HepG2 (cell line): ENCODE measurements around the gene DHX16. TPM values are rescaled to one million over a fixed set of nuclear protein-coding genes. Genes with fewer than 3 reads are reported as not detected.

Experiments used
- ARNTL ChIP-seq: sonication (generic); formaldehyde crosslinking; IDR thresholded peaks from 2 replicates; pipeline ENCODE4 v1.4.0; 2020; ENCODE audit warnings: mild to moderate bottlenecking, missing genetic modification reagents
- BORCS8-MEF2B ChIP-seq: sonication (generic); formaldehyde crosslinking; IDR thresholded peaks from 2 replicates; pipeline ENCODE4 v1.8.0; 2022; ENCODE audit warnings: mild to moderate bottlenecking, missing genetic modification reagents
- CBFB ChIP-seq: sonication (generic); formaldehyde crosslinking; IDR thresholded peaks from 2 replicates; pipeline ENCODE4 v1.4.0; 2020; ENCODE audit warnings: missing genetic modification reagents
- ELF4 ChIP-seq: sonication (generic); formaldehyde crosslinking; IDR thresholded peaks from 2 replicates; pipeline ENCODE4 v1.5.0; 2020; ENCODE audit warnings: missing genetic modification reagents, mild to moderate bottlenecking, moderate library complexity, borderline replicate concordance
- FIP1L1 ChIP-seq: fragments of 200-400 bp; formaldehyde crosslinking; IDR thresholded peaks from 2 replicates; pipeline ENCODE4 v1.6.1; 2018; ENCODE audit warnings: low read depth, mild to moderate bottlenecking, low read length, moderate library complexity, borderline replicate concordance; ENCODE audit not compliant: insufficient read depth
- HCFC1 ChIP-seq: fragments of 150-350 bp; IDR thresholded peaks from 2 replicates; pipeline ENCODE4 v1.6.1; 2014; ENCODE audit warnings: low read depth, low read length
- IRF2 ChIP-seq: IDR thresholded peaks from 2 replicates; pipeline ENCODE4 v1.6.1; 2018; ENCODE audit warnings: missing genetic modification reagents, missing compliant biosample characterization
- MAF1 ChIP-seq: sonication (generic); formaldehyde crosslinking; IDR thresholded peaks from 2 replicates; pipeline ENCODE4 v1.5.0; 2020; ENCODE audit warnings: missing genetic modification reagents, borderline replicate concordance
- MTA1 ChIP-seq: sonication (generic); formaldehyde crosslinking; IDR thresholded peaks from 2 replicates; pipeline ENCODE4 v1.4.0; 2020; ENCODE audit warnings: missing genetic modification reagents, mild to moderate bottlenecking, borderline replicate concordance
- MYC ChIP-seq: sonication (generic); formaldehyde crosslinking; IDR thresholded peaks from 2 replicates; pipeline ENCODE4 v1.9.0; 2021; ENCODE audit warnings: missing genetic modification reagents, borderline replicate concordance
- NFYC ChIP-seq: IDR thresholded peaks from 2 replicates; pipeline ENCODE4 v1.6.1; 2016; ENCODE audit warnings: missing genetic modification reagents, missing compliant biosample characterization
- PCBP1 ChIP-seq: fragments of 200-400 bp; formaldehyde crosslinking; IDR thresholded peaks from 2 replicates; pipeline ENCODE4 v1.6.1; 2017; ENCODE audit warnings: mild to moderate bottlenecking, low read depth, low read length, borderline replicate concordance
- POGK ChIP-seq: sonication (generic); formaldehyde crosslinking; conservative IDR thresholded peaks from 2 replicates; pipeline ENCODE4 v1.8.0; 2022; ENCODE audit warnings: mild to moderate bottlenecking, moderate library complexity, missing genetic modification reagents
- SALL1 ChIP-seq: sonication (generic); formaldehyde crosslinking; IDR thresholded peaks from 2 replicates; pipeline ENCODE4 v1.8.0; 2022; ENCODE audit warnings: mild to moderate bottlenecking, missing genetic modification reagents
- TFAP4 ChIP-seq: sonication (generic); IDR thresholded peaks from 2 replicates; pipeline ENCODE4 v1.6.1; 2016; ENCODE audit warnings: low read depth, borderline replicate concordance
- TOE1 ChIP-seq: sonication (generic); formaldehyde crosslinking; IDR thresholded peaks from 2 replicates; pipeline ENCODE4 v1.4.0; 2020; ENCODE audit warnings: mild to moderate bottlenecking, missing genetic modification reagents
- YY1 ChIP-seq: IDR thresholded peaks from 2 replicates; pipeline ENCODE4 v1.6.1; 2011; ENCODE audit warnings: low read length, low read depth, moderate library complexity, mild to moderate bottlenecking; ENCODE audit not compliant: insufficient read depth, insufficient replicate concordance
- ZBTB26 ChIP-seq: IDR thresholded peaks from 2 replicates; pipeline ENCODE4 v1.6.1; 2016; ENCODE audit warnings: missing compliant biosample characterization, missing genetic modification reagents, borderline replicate concordance
- ZBTB33 ChIP-seq: sonication (generic); formaldehyde crosslinking; IDR thresholded peaks from 2 replicates; pipeline ENCODE4 v1.4.0; 2020; ENCODE audit warnings: missing genetic modification reagents
- ZFP82 ChIP-seq: sonication (generic); formaldehyde crosslinking; IDR thresholded peaks from 2 replicates; pipeline ENCODE4 v1.5.1; 2020; ENCODE audit warnings: mild to moderate bottlenecking, missing genetic modification reagents, borderline replicate concordance
- ZMAT3 ChIP-seq: sonication (generic); formaldehyde crosslinking; conservative IDR thresholded peaks from 2 replicates; pipeline ENCODE4 v1.7.0; 2021; ENCODE audit warnings: missing genetic modification reagents
- ZNF331 ChIP-seq: sonication (generic); formaldehyde crosslinking; IDR thresholded peaks from 2 replicates; pipeline ENCODE4 v1.4.0; 2020; ENCODE audit warnings: missing genetic modification reagents
- ZNF431 ChIP-seq: sonication (generic); formaldehyde crosslinking; IDR thresholded peaks from 2 replicates; pipeline ENCODE4 v1.9.0; 2022; ENCODE audit warnings: missing genetic modification reagents, low read depth, mild to moderate bottlenecking, borderline replicate concordance
- ZNF570 ChIP-seq: sonication (generic); formaldehyde crosslinking; IDR thresholded peaks from 2 replicates; pipeline ENCODE4 v1.4.0; 2020; ENCODE audit warnings: mild to moderate bottlenecking, missing genetic modification reagents, borderline replicate concordance
- polyA plus RNA-seq, 8 experiments: library from polyadenylated mRNA; depleted of rRNA in 3 of 8; stranded (reverse) in 7 of 8; unstranded in 1 of 8; fragments of >200 nt; fragmentation: Illumina TruSeq in 4 of 8; extraction: Trizol in 4 of 8; gene quantifications; 2 replicates each; pipeline versions ENCODE4 v1.2.1 to v1.2.3, GENCODE V29; 2011 to 2016; ENCODE audit warnings: low read depth in 4 of 8, missing spikeins in 1 of 8, mixed read lengths in 1 of 8; ENCODE audit not compliant: insufficient read depth in 1 of 8
- total RNA-seq, 5 experiments: library from RNA; depleted of rRNA; stranded (reverse); fragments of >200 nt; fragmentation: Illumina TruSeq; extraction: Trizol; gene quantifications; 2 replicates each; pipeline ENCODE4 v1.2.3, GENCODE V29; 2016; ENCODE audit warnings: low read depth in 1 of 5

The DHX16 gene
- total and polyA plus RNA-seq, 2 of the 13 experiments (the other 11 are each of a cell fraction or from before 2014, with no cell fraction given) = 57.0 to 58.5 TPM

- no peak; the same call in 1 of the 2 replicates for TF ChIP-seq ZBTB33 (CRISPR knock-in tag)
- TF ChIP-seq ZNF331 (CRISPR knock-in tag) = peak; percentile 83
- peak; percentile 70 for TF ChIP-seq YY1
- no peak for TF ChIP-seq NFYC (CRISPR knock-in tag)
- peak; percentile 80 for TF ChIP-seq SALL1 (CRISPR knock-in tag)
- TF ChIP-seq FIP1L1 = no peak
- TF ChIP-seq CBFB = peak; percentile 54
- TF ChIP-seq ZMAT3 (CRISPR knock-in tag) = no peak
- no peak for TF ChIP-seq ARNTL (CRISPR knock-in tag)
- TF ChIP-seq BORCS8-MEF2B (CRISPR knock-in tag) = peak; percentile 57; the same call in 1 of the 2 replicates
- no peak for TF ChIP-seq TOE1 (CRISPR knock-in tag)
- TF ChIP-seq TFAP4 = peak; percentile 90; the same call in 1 of the 2 replicates
- peak; percentile 61; the same call in 1 of the 2 replicates for TF ChIP-seq IRF2 (CRISPR knock-in tag)
- no peak for TF ChIP-seq ZNF570 (CRISPR knock-in tag)
- 0 out of 2 replicates have a peak, but pooled peaks have one; percentile 34 for TF ChIP-seq ZFP82
- TF ChIP-seq MAF1 (CRISPR knock-in tag) = no peak
- no peak for TF ChIP-seq ZNF431 (CRISPR knock-in tag)
- TF ChIP-seq ZBTB26 (CRISPR knock-in tag) = no peak; the same call in 1 of the 2 replicates
- TF ChIP-seq POGK (CRISPR knock-in tag) = 0 out of 2 replicates have a peak, but pooled peaks have one; percentile 24
- TF ChIP-seq MTA1 = peak; percentile 20; the same call in 1 of the 2 replicates
- TF ChIP-seq ELF4 (CRISPR knock-in tag) = peak; percentile 56; the same call in 1 of the 2 replicates
- TF ChIP-seq MYC (CRISPR knock-in tag) = peak; percentile 79
- peak; percentile 12; the same call in 1 of the 2 replicates for TF ChIP-seq HCFC1
- no peak for TF ChIP-seq PCBP1
Observed at GRCh38 chr6:30690403-30691207, 17.8 kb upstream of the DHX16 start, which contains the start of gene NRM (continued).
